Measurements from ENCODE around the gene ZNF263. TPM values are rescaled to one million over a fixed set of nuclear protein-coding genes. Genes with fewer than 3 reads are reported as not detected.

ZNF263 gene
- total and polyA plus RNA-seq, 9 of the 15 experiments (the other 6 are each of a cell fraction or from before 2014, with no cell fraction given): 4.6 to 48.3 (median 31.8) TPM

- Histone ChIP-seq H3K36me3 (ENCODE audit: control insufficient read depth, insufficient read depth, low read length) (no peaks in the 10 kb centered on the region), H3K4me1 (replicated peaks in 1 of 2; ENCODE audit: control insufficient read depth in 2 of 2, insufficient read depth in 2 of 2, low read length in 2 of 2) (peaks cover 0 to 5% of the 10 kb centered on the region in 2 experiments; a peak in 1 of 5 replicates), H4K20me1 (replicated peaks; ENCODE audit: control insufficient read depth, insufficient read depth, low read length) (no peaks in the 10 kb centered on the region), H2AFZ (ENCODE audit: low read depth, low read length) (no peak overlapping the region), H3K9me3 (replicated peaks; ENCODE audit: control insufficient read depth, insufficient read depth, low read depth, low read length) (peaks cover 4% of the 10 kb centered on the region), H3K4me3 (no peak overlapping the region), H3K79me2 (ENCODE audit: control insufficient read depth, insufficient read depth, low read length) (no peaks in the 10 kb centered on the region), H3K9me1 (ENCODE audit: control insufficient read depth, insufficient read depth, low read length) (no peaks in the 10 kb centered on the region), H3K9ac (ENCODE audit: insufficient read depth in 1 of 2, low read depth in 2 of 2, low read length in 2 of 2) (no peak overlapping the region), H3K27ac (ENCODE audit: extremely low read depth, low read depth, low read length) (no peak overlapping the region), H3K27me3 (ENCODE audit: control insufficient read depth in 2 of 2, insufficient read depth in 2 of 2, low read length in 2 of 2) (peaks cover 34 to 65% of the 10 kb centered on the region in 2 experiments), H3K4me2 (ENCODE audit: insufficient read depth, low read length) (no peak overlapping the region)
- FAIRE-seq: no peak
- DNase-seq (ENCODE audit: extremely low read depth in 1 of 4, low spot score in 3 of 4): no peak
- intact Hi-C loops (cut with micrococcal nuclease) (no loop called here), in situ Hi-C loops (cut with MboI) (no loop called here)
- TF ChIP-seq MTA1 (IDR thresholded peaks at IDR 0.05; ENCODE audit: borderline replicate concordance) (no peak), NKRF (IDR thresholded peaks at IDR 0.05; ENCODE audit: borderline replicate concordance) (no peak), ZBTB34 (CRISPR knock-in tag; IDR thresholded peaks at IDR 0.05) (no peak), YY1 (IDR thresholded peaks at IDR 0.05; ENCODE audit: borderline replicate concordance in 1 of 3, control insufficient read depth in 1 of 3, extremely low read depth in 1 of 3, insufficient read depth in 3 of 3, insufficient read length in 1 of 3, insufficient replicate concordance in 2 of 3, low read depth in 1 of 3, low read length in 2 of 3) (peak in 1 of 3 experiments; percentile 22), NONO (IDR thresholded peaks at IDR 0.05; ENCODE audit: low read depth in 2 of 2, low read length in 1 of 2) (no peak), PKNOX1 (IDR thresholded peaks at IDR 0.05) (no peak), FOSL1 (tag; conservative IDR thresholded peaks at IDR 0.05) (no peak)
- ChIA-PET POLR2A (interaction anchor here (1.2 kb wide), 1 partner anchor 17 kb away, joined by 6 read pairs; no protein-coding TSS in a partner anchor), CTCF (ENCODE audit: low intra/inter-chr PET ratio) (no interaction called here)
- WGBS (ENCODE audit: insufficient coverage, low coverage, missing lambda C conversion rate): 15% methylated on average over 7 of the region's 7 CpGs
- no TSS peak for BruUV-seq (replicated peaks)
- ATAC-seq: peak; percentile 48
These were observed 37.3 kb upstream of the ZNF263 start for GRCh38 chr16:3246002-3246401.
